A673 (cell line): ENCODE data around the gene NKD2.

Experiments used
- CTCF ChIP-seq: fragments of 300-800, 200-600 bp; sonication (generic); conservative IDR thresholded peaks from 2 replicates; pipeline ENCODE4 v1.5.1; 2017; ENCODE audit warnings: low read depth, mild to moderate bottlenecking, antibody characterized with exemption, low read length, moderate library complexity, mixed read lengths
- EZH2 ChIP-seq: fragments of 200-600 bp; sonication (generic); IDR thresholded peaks from 2 replicates; pipeline ENCODE4 v1.6.1; 2017; ENCODE audit warnings: borderline replicate concordance, low read depth, mild to moderate bottlenecking, mixed read lengths, antibody characterized with exemption, low read length; ENCODE audit not compliant: poor library complexity, severe bottlenecking

- TF ChIP-seq CTCF = no peak
- no peak for TF ChIP-seq EZH2
Observed at GRCh38 chr5:1015507-1015906, 6.9 kb downstream of the NKD2 start.
